ENCODE data around the gene HYKK.

- TF ChIP-seq CTCF (IDR thresholded peaks at IDR 0.05; ENCODE audit: poor library complexity, severe bottlenecking) (no peak), SMC3 (conservative IDR thresholded peaks at IDR 0.05; ENCODE audit: poor library complexity) (no peak), REST (IDR thresholded peaks at IDR 0.05; ENCODE audit: borderline replicate concordance) (no peak), RAD21 (conservative IDR thresholded peaks at IDR 0.05) (no peak), MXI1 (conservative IDR thresholded peaks at IDR 0.05; ENCODE audit: poor library complexity, severe bottlenecking) (no peak), POLR2AphosphoS5 (IDR thresholded peaks at IDR 0.05) (no peak), EP300 (conservative IDR thresholded peaks at IDR 0.05; ENCODE audit: poor library complexity, severe bottlenecking) (no peak), TAF1 (IDR thresholded peaks at IDR 0.05; ENCODE audit: low read depth) (no peak), EZH2 (IDR thresholded peaks at IDR 0.05; ENCODE audit: borderline replicate concordance, insufficient read depth, low read length, poor library complexity, severe bottlenecking) (no peak)
These were observed 46.0 kb upstream of the HYKK start for GRCh38 chr15:78461171-78461888.

Measured in neural cell (in vitro differentiated cells).